ENCODE results near the gene MFSD6.

The MFSD6 gene

GRCh38 chr2:190538201-190538600, 130.0 kb downstream of the MFSD6 start:
- TF ChIP-seq, protein P1, sequence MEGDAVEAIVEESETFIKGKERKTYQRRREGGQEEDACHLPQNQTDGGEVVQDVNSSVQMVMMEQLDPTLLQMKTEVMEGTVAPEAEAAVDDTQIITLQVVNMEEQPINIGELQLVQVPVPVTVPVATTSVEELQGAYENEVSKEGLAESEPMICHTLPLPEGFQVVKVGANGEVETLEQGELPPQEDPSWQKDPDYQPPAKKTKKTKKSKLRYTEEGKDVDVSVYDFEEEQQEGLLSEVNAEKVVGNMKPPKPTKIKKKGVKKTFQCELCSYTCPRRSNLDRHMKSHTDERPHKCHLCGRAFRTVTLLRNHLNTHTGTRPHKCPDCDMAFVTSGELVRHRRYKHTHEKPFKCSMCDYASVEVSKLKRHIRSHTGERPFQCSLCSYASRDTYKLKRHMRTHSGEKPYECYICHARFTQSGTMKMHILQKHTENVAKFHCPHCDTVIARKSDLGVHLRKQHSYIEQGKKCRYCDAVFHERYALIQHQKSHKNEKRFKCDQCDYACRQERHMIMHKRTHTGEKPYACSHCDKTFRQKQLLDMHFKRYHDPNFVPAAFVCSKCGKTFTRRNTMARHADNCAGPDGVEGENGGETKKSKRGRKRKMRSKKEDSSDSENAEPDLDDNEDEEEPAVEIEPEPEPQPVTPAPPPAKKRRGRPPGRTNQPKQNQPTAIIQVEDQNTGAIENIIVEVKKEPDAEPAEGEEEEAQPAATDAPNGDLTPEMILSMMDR (IDR thresholded peaks at IDR 0.05; ENCODE audit: borderline replicate concordance, control extremely low read depth, extremely low read depth, insufficient read depth, missing control alignments) = no peak
- in situ Hi-C loops (cut with MboI; ENCODE audit: low sequenced_read_pairs, unreplicated experiment) = no loop called here
- no peak for DNase-seq (ENCODE audit: low spot score)

- TF ChIP-seq, protein P1 (IDR thresholded peaks at IDR 0.05; ENCODE audit: borderline replicate concordance, control extremely low read depth, extremely low read depth, insufficient read depth, missing control alignments) = no peak
- no peak for DNase-seq (ENCODE audit: low spot score)
- in situ Hi-C loops (cut with MboI; ENCODE audit: low sequenced_read_pairs, unreplicated experiment) = no loop called here
These were observed 131.9 kb downstream of the MFSD6 start for GRCh38 chr2:190540048-190540447.

DNA sequence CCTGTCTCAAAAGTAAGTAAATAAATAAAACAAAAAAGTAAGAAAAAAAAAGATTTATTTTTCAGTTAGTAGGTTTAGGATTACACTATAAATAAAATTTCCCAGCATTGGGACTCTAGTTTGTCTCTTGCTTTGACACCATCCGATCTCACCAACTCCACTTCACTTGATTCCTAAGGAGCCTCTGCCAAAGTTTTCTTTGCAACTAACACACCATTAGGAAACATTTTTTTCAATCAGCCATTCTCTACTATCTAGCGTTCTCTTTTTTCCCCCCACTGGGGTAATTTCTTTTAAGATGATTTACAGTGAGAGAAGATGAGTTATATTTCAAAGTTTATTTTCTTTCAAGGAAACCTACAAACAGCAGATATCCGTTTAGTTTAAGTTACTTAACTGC, 136.9 kb downstream of the MFSD6 start:
- TF ChIP-seq, protein P1 (IDR thresholded peaks at IDR 0.05; ENCODE audit: borderline replicate concordance, control extremely low read depth, extremely low read depth, insufficient read depth, missing control alignments) = no peak
- DNase-seq (ENCODE audit: low spot score) = no peak
- in situ Hi-C loops (cut with MboI; ENCODE audit: low sequenced_read_pairs, unreplicated experiment) = no loop called here

GRCh38 chr2:190545555-190546385, 137.6 kb downstream of the MFSD6 start:
- in situ Hi-C loops (cut with MboI; ENCODE audit: low sequenced_read_pairs, unreplicated experiment) = no loop called here
- TF ChIP-seq, protein P1 (IDR thresholded peaks at IDR 0.05; ENCODE audit: borderline replicate concordance, control extremely low read depth, extremely low read depth, insufficient read depth, missing control alignments) = no peak
- DNase-seq (ENCODE audit: low spot score) = no peak

- no peak for DNase-seq (ENCODE audit: low spot score)
- in situ Hi-C loops (cut with MboI; ENCODE audit: low sequenced_read_pairs, unreplicated experiment) = no loop called here
- TF ChIP-seq, protein P1 (IDR thresholded peaks at IDR 0.05; ENCODE audit: borderline replicate concordance, control extremely low read depth, extremely low read depth, insufficient read depth, missing control alignments) = no peak
These were observed 138.6 kb downstream of the MFSD6 start for GRCh38 chr2:190546734-190547133.

- TF ChIP-seq, protein P1 (IDR thresholded peaks at IDR 0.05; ENCODE audit: borderline replicate concordance, control extremely low read depth, extremely low read depth, insufficient read depth, missing control alignments) = no peak
- in situ Hi-C loops (cut with MboI; ENCODE audit: low sequenced_read_pairs, unreplicated experiment) = no loop called here
- DNase-seq (ENCODE audit: low spot score) = no peak
These were observed 139.7 kb downstream of the MFSD6 start for GRCh38 chr2:190547886-190548285.
